ENCODE data around the gene NDFIP1.
"Not testable (repeated sequence)": the region's sequence is repeated elsewhere in the genome, so short reads cannot be mapped to it uniquely, and the experiment has no call there.

Gene NDFIP1

GRCh38 chr5:142080248-142080647, 28.3 kb upstream of the NDFIP1 start:
- DNase-seq (ENCODE audit: low read depth) = no peak
- no peak for TF ChIP-seq CTCF (IDR thresholded peaks at IDR 0.05; ENCODE audit: low read depth, low read length, missing control alignments)
- no peak overlapping the region for H3K4me3 ChIP-seq (ENCODE audit: low read depth, low read length)

GRCh38 chr5:142082182-142082781, 26.3 kb upstream of the NDFIP1 start:
- DNase-seq (ENCODE audit: low read depth) = no peak
- no peak for TF ChIP-seq CTCF (IDR thresholded peaks at IDR 0.05; ENCODE audit: low read depth, low read length, missing control alignments)
- no peak overlapping the region for H3K4me3 ChIP-seq (ENCODE audit: low read depth, low read length)

GRCh38 chr5:142086229-142086628, 22.4 kb upstream of the NDFIP1 start:
- H3K4me3 ChIP-seq (ENCODE audit: low read depth, low read length) = no peak overlapping the region
- TF ChIP-seq CTCF (IDR thresholded peaks at IDR 0.05; ENCODE audit: low read depth, low read length, missing control alignments) = no peak
- no peak for DNase-seq (ENCODE audit: low read depth)

- H3K4me3 ChIP-seq (ENCODE audit: low read depth, low read length) = no peak overlapping the region
- no peak for DNase-seq (ENCODE audit: low read depth)
- no peak for TF ChIP-seq CTCF (IDR thresholded peaks at IDR 0.05; ENCODE audit: low read depth, low read length, missing control alignments)
Observed at GRCh38 chr5:142086679-142087078, 21.9 kb upstream of the NDFIP1 start.

- no peak overlapping the region for H3K4me3 ChIP-seq (ENCODE audit: low read depth, low read length)
- TF ChIP-seq CTCF (IDR thresholded peaks at IDR 0.05; ENCODE audit: low read depth, low read length, missing control alignments) = no peak
- DNase-seq (ENCODE audit: low read depth) = no peak
Observed at GRCh38 chr5:142087920-142088679, 20.5 kb upstream of the NDFIP1 start.

GRCh38 chr5:142088855-142089479, 19.6 kb upstream of the NDFIP1 start:
- DNase-seq (ENCODE audit: low read depth); H3K4me3 ChIP-seq (ENCODE audit: low read depth, low read length): not testable (repeated sequence)

- DNase-seq (ENCODE audit: low read depth) = no peak
- H3K4me3 ChIP-seq (ENCODE audit: low read depth, low read length) = no peak overlapping the region
- TF ChIP-seq CTCF (IDR thresholded peaks at IDR 0.05; ENCODE audit: low read depth, low read length, missing control alignments) = no peak
Observed at GRCh38 chr5:142091012-142091411, 17.6 kb upstream of the NDFIP1 start.

All from GM12864 (cell line).